ENCODE data around the gene PFN3.
"Not testable (repeated sequence)": the region's sequence is repeated elsewhere in the genome, so short reads cannot be mapped to it uniquely, and the experiment has no call there.

PFN3 gene

GRCh38 chr5:177425196-177425800 lies 24.8 kb upstream of the PFN3 start:
- no peak for DNase-seq (ENCODE audit: low spot score)

GRCh38 chr5:177423671-177424070 lies 23.2 kb upstream of the PFN3 start:
- no peak for DNase-seq (ENCODE audit: low spot score)

- no peak for DNase-seq (ENCODE audit: low spot score)
Observed at GRCh38 chr5:177421062-177421798, 20.8 kb upstream of the PFN3 start.

GRCh38 chr5:177420472-177420871 lies 20.0 kb upstream of the PFN3 start:
- DNase-seq (ENCODE audit: low spot score) = not testable (repeated sequence)

- no peak for DNase-seq (ENCODE audit: low spot score)
Observed at GRCh38 chr5:177419046-177419445, 18.6 kb upstream of the PFN3 start.

- not testable (repeated sequence) for DNase-seq (ENCODE audit: low spot score)
Observed at GRCh38 chr5:177417081-177417480, 16.6 kb upstream of the PFN3 start.

- DNase-seq (ENCODE audit: low spot score) = no peak
Observed at GRCh38 chr5:177414481-177414880, 14.0 kb upstream of the PFN3 start.

- DNase-seq (ENCODE audit: low spot score) = no peak
Observed at GRCh38 chr5:177412603-177413233, 12.3 kb upstream of the PFN3 start.

GRCh38 chr5:177410575-177410974 lies 10.1 kb upstream of the PFN3 start:
- DNase-seq (ENCODE audit: low spot score) = no peak

GRCh38 chr5:177409043-177409801 lies 8.8 kb upstream of the PFN3 start, which contains the start of gene F12:
F12 (minus strand) TSS chr5:177409564; CDS start chr5:177409527, 37 bp downstream.
- no peak for DNase-seq (ENCODE audit: low spot score)

GRCh38 chr5:177405805-177406204 lies 5.3 kb upstream of the PFN3 start:
- no peak for DNase-seq (ENCODE audit: low spot score)

GRCh38 chr5:177405312-177405711 lies 4.9 kb upstream of the PFN3 start:
- DNase-seq (ENCODE audit: low spot score) = no peak

- no peak for DNase-seq (ENCODE audit: low spot score)
Observed at GRCh38 chr5:177404641-177405179, 4.2 kb upstream of the PFN3 start.

- DNase-seq (ENCODE audit: low spot score) = peak; percentile 35
Observed at GRCh38 chr5:177403792-177404640, 3.6 kb upstream of the PFN3 start.

- DNase-seq (ENCODE audit: low spot score) = no peak
Observed at GRCh38 chr5:177403102-177403791, 2.8 kb upstream of the PFN3 start.

- no peak for DNase-seq (ENCODE audit: low spot score)
Observed at GRCh38 chr5:177402271-177403043, 2.0 kb upstream of the PFN3 start.

GRCh38 chr5:177397875-177398390 lies 2.5 kb downstream of the PFN3 start:
- DNase-seq (ENCODE audit: low spot score) = no peak

- DNase-seq (ENCODE audit: low spot score) = no peak
Observed at GRCh38 chr5:177396807-177397206, 3.7 kb downstream of the PFN3 start.

- DNase-seq (ENCODE audit: low spot score) = no peak
Observed at GRCh38 chr5:177396078-177396477, 4.4 kb downstream of the PFN3 start.

- DNase-seq (ENCODE audit: low spot score) = no peak
Observed at GRCh38 chr5:177393990-177394389, 6.5 kb downstream of the PFN3 start.
